A673 (cell line): ENCODE measurements around the gene ARHGAP4. TPM values are rescaled to one million over a fixed set of nuclear protein-coding genes. Genes with fewer than 3 reads are reported as not detected.

Experiments
- BruUV-seq: library from RNA; stranded (reverse); fragments of 400-500 nt; replicated peaks from 2 replicates; lab custom pipeline; 2021; lab: Mats Ljungman, UMichigan
- CTCF ChIA-PET: fragments of 300-600 bp; sonication (Branson Sonifier 250); formaldehyde crosslinking; loops from one replicate; lab custom pipeline; 2022; ENCODE audit warnings: antibody characterized with exemption; lab: Charles Lee
- POLR2A ChIA-PET: fragments of 300-600 bp; sonication (Branson Sonifier 250); formaldehyde crosslinking; loops from one replicate; lab custom pipeline; 2022; ENCODE audit warnings: antibody characterized with exemption; ENCODE audit not compliant: low non-redundant PET; lab: Charles Lee
- DNase-seq: peaks from one replicate; pipeline ENCODE4 v3.0.0-alpha.2; 2015; ENCODE audit warnings: low spot score
- H3K27ac ChIP-seq: fragments of 200-600 bp; sonication (generic); 2 replicates; pipeline ENCODE4 v1.5.1; 2016; ENCODE audit warnings: mixed run types, low read depth, mild to moderate bottlenecking, mixed read lengths, antibody characterized with exemption, low read length; ENCODE audit not compliant: poor library complexity, severe bottlenecking
- H3K27me3 ChIP-seq: fragments of 200-600 bp; sonication (generic); replicated peaks from 2 replicates; pipeline ENCODE4 v1.6.1; 2017; ENCODE audit warnings: mixed run types, low read depth, mild to moderate bottlenecking, mixed read lengths, antibody characterized with exemption, low read length; ENCODE audit not compliant: insufficient read depth, poor library complexity
- H3K36me3 ChIP-seq: fragments of 200-600 bp; sonication (generic); 2 replicates; pipeline ENCODE4 v1.6.1; 2016; ENCODE audit warnings: mixed run types, mild to moderate bottlenecking, mixed read lengths, antibody characterized with exemption, low read length; ENCODE audit not compliant: insufficient read depth, poor library complexity, severe bottlenecking
- H3K4me1 ChIP-seq: fragments of 200-600 bp; sonication (generic); 2 replicates; pipeline ENCODE4 v1.6.1; 2017; ENCODE audit warnings: mixed run types, mild to moderate bottlenecking, mixed read lengths, antibody characterized with exemption, low read length; ENCODE audit not compliant: insufficient read depth, poor library complexity, severe bottlenecking
- H3K4me3 ChIP-seq: fragments of 200-600 bp; sonication (generic); 2 replicates; pipeline ENCODE4 v1.5.1; 2016; ENCODE audit warnings: low read depth, mixed run types, mild to moderate bottlenecking, mixed read lengths, low read length; ENCODE audit not compliant: poor library complexity, severe bottlenecking
- H3K9me3 ChIP-seq: fragments of 200-600 bp; sonication (generic); 2 replicates; pipeline ENCODE4 v1.6.1; 2016; ENCODE audit warnings: mixed run types, low read depth, mild to moderate bottlenecking, mixed read lengths, antibody characterized with exemption, low read length; ENCODE audit not compliant: poor library complexity, severe bottlenecking
- CTCF ChIP-seq: fragments of 300-800, 200-600 bp; sonication (generic); conservative IDR thresholded peaks from 2 replicates; pipeline ENCODE4 v1.5.1; 2017; ENCODE audit warnings: low read depth, mild to moderate bottlenecking, antibody characterized with exemption, low read length, moderate library complexity, mixed read lengths
- EZH2 ChIP-seq: fragments of 200-600 bp; sonication (generic); IDR thresholded peaks from 2 replicates; pipeline ENCODE4 v1.6.1; 2017; ENCODE audit warnings: borderline replicate concordance, low read depth, mild to moderate bottlenecking, mixed read lengths, antibody characterized with exemption, low read length; ENCODE audit not compliant: poor library complexity, severe bottlenecking
- intact Hi-C: fragments of 100-400 bp; cut with micrococcal nuclease; formaldehyde crosslinking; loops from one replicate; pipeline ENCODE4 v1.10.0; 2022; ENCODE audit not compliant: unreplicated experiment
- total RNA-seq: library from RNA; stranded (reverse); gene quantifications from 2 replicates; pipeline ENCODE4 v1.2.3, GENCODE V29; 2021

The ARHGAP4 gene
- total RNA-seq, 1 experiment from 2014 or later, result 43.0 TPM

GRCh38 chrX:153948847-153949805 lies 23.1 kb upstream of the ARHGAP4 start:
- no TSS peak for BruUV-seq
- intact Hi-C loops, result loop anchor here (5.0 to 10.0 kb wide), 2 partner anchors 586 to 987 kb away; no protein-coding TSS in a partner anchor
- H3K27me3 ChIP-seq, result no peaks in the 10 kb centered on the region
- no peak for DNase-seq
- no peaks in the 10 kb centered on the region for H3K9me3 ChIP-seq
- peak overlapping the region; percentile 35 for H3K27ac ChIP-seq
- ChIA-PET CTCF (no interaction called here), POLR2A (interaction anchor here (0.7 kb wide), 1 partner anchor 408 kb away, joined by 3 read pairs; no protein-coding TSS in a partner anchor)
- peaks cover 49% of the 10 kb centered on the region for H3K36me3 ChIP-seq
- TF ChIP-seq EZH2, result no peak
- TF ChIP-seq CTCF, result no peak
- no peak overlapping the region for H3K4me3 ChIP-seq
- peaks cover 5% of the 10 kb centered on the region for H3K4me1 ChIP-seq

- Histone ChIP-seq H3K27ac (peak overlapping the region; percentile 35), H3K9me3 (no peaks in the 10 kb centered on the region), H3K36me3 (peaks cover 39% of the 10 kb centered on the region), H3K27me3 (no peaks in the 10 kb centered on the region), H3K4me3 (no peak overlapping the region), H3K4me1 (no peaks in the 10 kb centered on the region)
- TF ChIP-seq EZH2, result no peak
- no peak for TF ChIP-seq CTCF
- DNase-seq, result no peak
- POLR2A ChIA-PET, result interaction anchor here (0.7 kb wide), 1 partner anchor 409 kb away, joined by 3 read pairs; no protein-coding TSS in a partner anchor
- BruUV-seq, result TSS peak; percentile 68
- CTCF ChIA-PET, result interaction anchor here (1.4 kb wide), 1 partner anchor 21 kb away, joined by 3 read pairs; no protein-coding TSS in a partner anchor
- intact Hi-C loops, result loop anchor here (5.0 to 10.0 kb wide), 2 partner anchors 587 to 986 kb away; no protein-coding TSS in a partner anchor
These were observed 22.0 kb upstream of the ARHGAP4 start for GRCh38 chrX:153948002-153948466.

GRCh38 chrX:153947009-153947769 lies 21.1 kb upstream of the ARHGAP4 start:
- Histone ChIP-seq H3K27ac (no peak overlapping the region), H3K36me3 (peaks cover 30% of the 10 kb centered on the region), H3K4me3 (no peak overlapping the region), H3K27me3 (no peaks in the 10 kb centered on the region), H3K9me3 (no peaks in the 10 kb centered on the region), H3K4me1 (no peaks in the 10 kb centered on the region)
- BruUV-seq, result no TSS peak
- DNase-seq, result peak; percentile 91
- ChIA-PET CTCF (interaction anchor here (0.6 to 1.4 kb wide), 7 partner anchors 19 to 260 kb away, joined by 3 to 10 read pairs (median 3); partner anchors contain the start of gene SLC6A8), POLR2A (no interaction called here)
- intact Hi-C loops, result loop anchor here (1.0 to 10.0 kb wide), 3 partner anchors 183 to 985 kb away; partner anchors contain the start of gene PLXNB3
- TF ChIP-seq CTCF (peak; percentile 96), EZH2 (no peak)
